H1 (cell line): ENCODE results near the gene DYSF.

Experiments
- JUND ChIP-seq: IDR thresholded peaks from 2 replicates; pipeline ENCODE4 v1.6.1; 2011; ENCODE audit warnings: mild to moderate bottlenecking, improper control_type of control experiment, low read length
- POLR2A ChIP-seq, 2 experiments: IDR thresholded peaks; 1 replicate in 1 of 2; 2 replicates in 1 of 2; pipeline ENCODE4 v1.6.1; 2011; ENCODE audit warnings: low read depth in 2 of 2, low read length in 2 of 2, mild to moderate bottlenecking in 2 of 2; ENCODE audit errors: control extremely low read depth in 1 of 2
- POLR2AphosphoS5 ChIP-seq: IDR thresholded peaks from 2 replicates; pipeline ENCODE4 v1.6.1; 2011; ENCODE audit warnings: low read depth, low read length
- YY1 ChIP-seq: IDR thresholded peaks from 2 replicates; pipeline ENCODE4 v1.6.1; 2011; ENCODE audit warnings: low read depth, mild to moderate bottlenecking, low read length
- TF ChIP-seq, protein P1 (sequence below), 3 experiments: IDR thresholded peaks; 1 replicate in 2 of 3; 2 replicates in 1 of 3; pipeline versions ENCODE4 v1.5.1 to v1.6.1; 2011; ENCODE audit warnings: low read length in 3 of 3, mild to moderate bottlenecking in 3 of 3, inconsistent platforms in 2 of 3, low read depth in 1 of 3, moderate library complexity in 1 of 3; ENCODE audit not compliant: insufficient read depth in 1 of 3; ENCODE audit errors: control extremely low read depth in 1 of 3
- TF ChIP-seq, protein P2 (sequence below): IDR thresholded peaks from 2 replicates; pipeline ENCODE4 v1.6.1; 2012; ENCODE audit warnings: inconsistent platforms

DNA sequence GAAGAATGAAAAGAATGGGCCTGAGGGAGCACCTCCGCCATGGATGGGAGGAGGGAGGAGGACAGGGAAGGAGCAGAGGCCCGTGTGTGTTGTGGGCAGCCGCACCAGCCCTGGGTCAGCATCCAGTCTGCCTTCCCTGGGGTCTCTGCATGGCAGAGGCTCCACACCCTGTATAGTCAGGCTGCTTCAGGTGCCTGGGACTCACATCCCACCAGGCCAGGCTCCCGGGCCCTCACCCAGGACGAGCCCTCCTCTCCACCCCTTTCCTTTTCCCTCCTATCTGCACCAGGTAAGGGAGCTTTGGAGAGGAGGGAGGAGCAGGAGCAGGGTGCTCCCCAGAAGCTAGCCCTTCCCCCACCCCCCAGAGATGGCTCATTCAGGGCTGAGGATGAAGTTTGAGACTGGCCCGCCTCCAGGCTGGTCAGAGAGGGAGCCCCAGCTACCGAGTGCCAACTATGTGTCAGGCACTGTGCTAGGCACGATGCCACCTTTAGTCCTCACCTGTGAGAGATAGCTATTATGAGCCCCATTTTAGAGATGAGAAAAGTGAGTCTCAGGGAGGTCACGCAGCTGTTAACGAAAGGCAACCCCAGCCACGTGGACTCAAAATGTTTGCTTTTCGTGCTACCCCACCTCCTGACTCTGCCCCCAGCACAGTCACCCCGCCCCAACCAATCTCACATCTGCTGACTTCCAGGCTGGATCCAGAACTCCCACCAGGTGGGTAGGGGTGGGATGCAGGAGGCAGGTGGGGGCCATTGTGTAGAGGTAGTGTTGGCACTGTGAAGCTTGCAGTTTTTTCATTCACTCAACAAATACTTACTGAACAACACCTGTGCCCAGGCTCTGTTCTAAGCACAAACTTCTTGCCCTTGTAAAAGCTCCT is 242.1 kb downstream of the DYSF start:
- TF ChIP-seq YY1 (no peak), POLR2AphosphoS5 (no peak), JUND (no peak), POLR2A (IDR thresholded peaks at IDR 0.05; ENCODE audit: control extremely low read depth in 1 of 2, low read depth in 2 of 2, low read length in 2 of 2) (no peak)
- TF ChIP-seq, protein P1, sequence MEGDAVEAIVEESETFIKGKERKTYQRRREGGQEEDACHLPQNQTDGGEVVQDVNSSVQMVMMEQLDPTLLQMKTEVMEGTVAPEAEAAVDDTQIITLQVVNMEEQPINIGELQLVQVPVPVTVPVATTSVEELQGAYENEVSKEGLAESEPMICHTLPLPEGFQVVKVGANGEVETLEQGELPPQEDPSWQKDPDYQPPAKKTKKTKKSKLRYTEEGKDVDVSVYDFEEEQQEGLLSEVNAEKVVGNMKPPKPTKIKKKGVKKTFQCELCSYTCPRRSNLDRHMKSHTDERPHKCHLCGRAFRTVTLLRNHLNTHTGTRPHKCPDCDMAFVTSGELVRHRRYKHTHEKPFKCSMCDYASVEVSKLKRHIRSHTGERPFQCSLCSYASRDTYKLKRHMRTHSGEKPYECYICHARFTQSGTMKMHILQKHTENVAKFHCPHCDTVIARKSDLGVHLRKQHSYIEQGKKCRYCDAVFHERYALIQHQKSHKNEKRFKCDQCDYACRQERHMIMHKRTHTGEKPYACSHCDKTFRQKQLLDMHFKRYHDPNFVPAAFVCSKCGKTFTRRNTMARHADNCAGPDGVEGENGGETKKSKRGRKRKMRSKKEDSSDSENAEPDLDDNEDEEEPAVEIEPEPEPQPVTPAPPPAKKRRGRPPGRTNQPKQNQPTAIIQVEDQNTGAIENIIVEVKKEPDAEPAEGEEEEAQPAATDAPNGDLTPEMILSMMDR (IDR thresholded peaks at IDR 0.05; ENCODE audit: control extremely low read depth in 1 of 3, insufficient read depth in 1 of 3, low read depth in 1 of 3, low read length in 3 of 3): no peak
- TF ChIP-seq, protein P2, sequence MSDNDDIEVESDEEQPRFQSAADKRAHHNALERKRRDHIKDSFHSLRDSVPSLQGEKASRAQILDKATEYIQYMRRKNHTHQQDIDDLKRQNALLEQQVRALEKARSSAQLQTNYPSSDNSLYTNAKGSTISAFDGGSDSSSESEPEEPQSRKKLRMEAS: no peak
